Measurements from ENCODE around the gene PAX9. TPM values are rescaled to one million over a fixed set of nuclear protein-coding genes. Genes with fewer than 3 reads are reported as not detected.

The PAX9 gene
- not detected in 2 replicates for total RNA-seq

DNA sequence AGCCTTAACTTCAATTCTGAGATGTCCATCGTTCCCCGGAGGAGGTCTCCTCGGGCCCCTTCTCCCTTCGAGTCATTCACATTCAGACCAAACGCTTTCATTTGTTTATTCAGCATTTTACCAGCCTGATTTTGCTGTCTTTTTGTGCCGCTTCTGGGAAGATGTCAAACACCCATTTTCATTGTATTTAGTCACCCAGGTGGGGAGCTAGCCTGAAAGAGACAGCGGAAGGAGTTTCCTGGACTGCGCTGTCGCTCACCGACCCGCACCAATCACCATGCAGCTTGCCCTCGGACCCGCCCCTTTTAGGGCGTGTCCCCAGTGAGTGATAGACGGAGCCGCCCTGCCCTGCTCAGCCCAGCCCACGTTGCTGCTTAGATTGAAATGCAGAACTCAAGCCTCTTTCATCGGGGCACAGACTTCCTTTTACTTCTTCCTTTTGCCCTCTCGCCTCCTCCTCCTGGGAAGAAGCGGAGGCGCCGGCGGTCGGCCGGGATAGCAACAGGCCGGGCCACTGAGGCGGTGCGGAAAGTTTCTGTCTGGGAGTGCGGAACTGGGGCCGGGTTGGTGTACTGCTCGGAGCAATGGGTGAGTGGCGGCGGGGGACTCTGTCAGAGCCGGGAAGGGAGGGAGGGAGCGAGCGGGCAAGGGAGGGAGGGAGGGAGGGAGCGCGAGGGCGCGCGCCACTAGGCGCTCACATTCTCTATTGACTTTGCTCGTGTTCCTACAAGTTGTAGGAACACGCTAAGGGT lies at the start of gene PAX9:
Gene PAX9 (plus strand): TSS at position 355 of the 752 bp plus-strand sequence. CDS start 230 bp downstream, at position 585.
- DNase-seq (ENCODE audit: low read depth in 2 of 2) = peak; percentile 34 to 61

DNA sequence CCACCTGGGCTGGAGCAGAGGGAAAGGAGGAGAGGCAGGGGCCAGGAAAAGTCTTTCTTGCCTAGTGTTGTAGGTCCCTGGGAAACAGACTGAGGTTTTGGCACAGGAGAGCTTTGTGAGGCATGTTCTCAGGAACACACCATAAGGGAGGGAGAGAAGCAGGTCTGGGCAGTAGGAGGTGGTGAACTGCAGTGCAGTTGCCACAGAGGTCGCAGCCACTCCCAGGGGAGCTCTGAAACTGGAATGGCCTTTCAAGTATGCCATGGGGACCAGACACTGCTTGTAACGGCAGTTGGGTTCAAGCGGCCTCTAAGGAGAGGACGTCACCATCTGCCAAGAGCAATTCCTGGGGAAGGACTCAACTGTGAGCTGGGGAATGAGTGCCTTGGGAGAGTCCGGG lies 43.8 kb upstream of the PAX9 start:
- DNase-seq (ENCODE audit: low read depth in 2 of 2) = no peak

DNA sequence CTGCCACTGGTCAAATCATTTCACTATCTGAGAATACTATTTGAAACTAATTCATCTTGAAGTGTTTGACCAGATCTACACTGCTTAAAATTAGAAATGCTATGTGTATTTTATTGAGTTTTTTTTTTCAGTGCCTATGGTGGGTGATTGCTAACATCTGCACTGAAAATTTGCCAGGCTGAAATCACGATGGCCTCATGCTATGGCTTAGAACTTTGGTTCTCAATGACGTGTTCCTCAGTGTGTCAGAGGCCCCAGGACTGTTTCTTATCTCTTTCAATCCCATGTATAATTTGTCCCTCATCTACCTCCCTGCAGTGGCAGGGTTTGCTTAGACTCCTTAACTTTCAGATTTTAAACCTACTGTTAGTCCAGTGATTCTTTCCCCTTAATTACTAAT lies 43.0 kb upstream of the PAX9 start:
- no peak for DNase-seq (ENCODE audit: low read depth in 2 of 2)

DNA sequence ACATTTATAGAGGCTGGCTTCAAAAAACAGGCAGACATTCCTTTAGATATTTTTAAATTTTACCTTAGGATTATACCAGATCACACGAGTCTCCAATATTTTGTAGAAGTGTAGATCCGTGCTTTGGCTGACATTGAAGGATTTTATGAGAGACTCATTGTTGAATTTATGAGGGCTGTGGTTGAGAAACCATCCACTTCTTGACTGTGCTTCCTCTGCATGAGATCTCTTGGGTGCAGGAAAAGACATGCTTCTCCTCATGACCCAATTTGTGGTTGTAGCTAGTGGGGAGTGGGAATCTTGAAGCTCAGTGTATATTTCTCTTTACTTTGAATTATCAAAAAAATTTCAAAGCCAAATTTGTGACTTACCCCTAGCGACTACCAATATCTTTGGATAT lies 42.5 kb upstream of the PAX9 start:
- DNase-seq (ENCODE audit: low read depth in 2 of 2) = no peak

DNA sequence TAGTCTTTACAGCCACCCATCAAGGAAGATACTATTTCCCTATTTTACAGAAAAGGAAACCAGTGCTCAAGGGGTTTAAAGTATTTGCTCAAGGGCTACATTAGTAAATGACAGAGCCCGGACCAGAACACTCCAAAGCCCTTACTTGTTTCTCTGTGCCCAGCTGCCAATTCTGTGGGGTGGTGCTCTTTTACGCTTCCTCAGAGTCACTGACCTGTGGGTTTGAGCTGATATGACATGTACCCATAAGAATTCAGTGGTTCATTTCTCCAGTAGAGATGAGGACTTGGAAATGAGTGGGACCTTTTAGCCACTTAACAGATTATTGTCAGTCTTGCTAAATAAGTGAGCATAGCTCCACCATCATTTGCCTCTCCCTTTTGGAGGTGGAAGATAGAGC lies 41.8 kb upstream of the PAX9 start:
- DNase-seq (ENCODE audit: low read depth in 2 of 2) = no peak

DNA sequence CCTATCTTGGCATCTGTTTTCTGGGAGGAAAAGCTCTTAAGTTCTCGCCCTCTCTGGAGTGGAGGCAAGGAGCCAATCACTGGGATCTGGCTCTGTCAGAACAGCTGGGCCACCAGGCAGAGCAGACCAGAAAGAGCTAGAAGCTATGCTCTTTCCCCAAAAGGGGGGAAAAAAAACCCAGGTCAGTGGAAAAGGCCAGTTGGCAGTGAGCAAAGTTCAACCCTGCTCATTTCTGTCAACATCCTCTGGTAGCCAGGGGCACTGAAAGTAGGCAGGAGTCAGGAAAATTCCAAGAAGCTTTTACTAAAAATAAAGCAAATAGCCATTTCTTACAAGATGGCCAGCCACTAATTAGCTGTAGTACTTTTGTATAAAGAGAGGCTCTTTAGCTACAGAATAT lies 36.6 kb upstream of the PAX9 start:
- no peak for DNase-seq (ENCODE audit: low read depth in 2 of 2)

DNA sequence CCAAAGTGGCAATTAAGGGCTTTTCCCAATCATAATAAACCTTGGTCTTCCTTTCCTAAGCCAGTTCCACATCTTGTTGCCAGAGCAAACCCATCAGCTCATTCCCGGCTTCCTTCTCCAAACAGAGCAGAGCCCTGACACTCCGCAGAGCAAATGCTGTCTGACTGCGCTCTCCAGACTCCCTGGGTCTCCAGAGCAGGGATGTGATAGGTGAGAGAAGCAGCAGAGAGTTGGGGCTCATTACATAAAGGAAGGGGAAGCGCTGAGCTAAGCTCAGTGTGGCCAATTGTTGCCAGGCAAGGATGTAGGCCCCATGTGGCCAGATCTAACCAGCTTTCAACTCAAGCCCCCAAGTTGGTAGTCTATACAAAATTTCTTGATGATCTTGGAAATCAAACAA lies 36.2 kb upstream of the PAX9 start:
- no peak for DNase-seq (ENCODE audit: low read depth in 2 of 2)

DNA sequence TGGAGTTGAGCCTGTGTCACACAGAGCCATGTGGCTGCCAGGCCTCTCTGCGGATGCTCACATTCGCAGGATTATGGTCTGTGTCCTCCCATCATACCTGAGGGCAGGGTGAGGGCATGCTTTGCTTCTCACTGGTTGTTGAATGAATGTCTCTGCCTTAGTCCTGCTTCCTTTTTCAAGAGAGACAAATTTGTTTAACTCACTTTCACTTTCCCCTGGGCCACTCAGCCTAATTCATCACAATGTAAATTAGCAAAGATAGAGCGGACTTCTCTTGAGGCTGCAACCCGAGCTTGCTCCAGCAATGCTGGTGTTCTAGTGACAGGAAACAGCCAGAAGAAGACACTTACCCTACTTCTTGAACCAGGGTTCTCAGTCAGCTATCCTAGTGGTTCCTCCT lies 35.5 kb upstream of the PAX9 start:
- DNase-seq (ENCODE audit: low read depth in 2 of 2) = no peak

DNA sequence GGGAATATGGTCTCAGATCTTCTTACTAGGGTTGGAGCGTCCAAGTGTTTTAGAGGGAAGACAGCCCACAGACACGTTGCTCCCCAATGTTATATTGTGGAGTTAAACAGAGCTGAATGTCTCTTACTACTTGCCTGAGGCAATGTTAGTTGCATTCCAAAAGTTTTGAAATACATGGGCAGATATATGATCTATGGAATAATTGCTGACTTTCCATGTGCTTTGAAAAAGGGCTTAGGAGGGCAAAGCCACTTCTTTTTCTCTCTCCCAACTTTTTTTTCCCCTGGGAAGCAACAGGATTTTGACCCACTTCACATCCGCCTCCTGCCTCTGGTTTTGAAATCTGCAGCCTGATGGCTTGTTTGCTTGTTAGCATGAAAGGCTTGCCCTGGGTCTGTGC lies 33.7 kb upstream of the PAX9 start:
- no peak for DNase-seq (ENCODE audit: low read depth in 2 of 2)

DNA sequence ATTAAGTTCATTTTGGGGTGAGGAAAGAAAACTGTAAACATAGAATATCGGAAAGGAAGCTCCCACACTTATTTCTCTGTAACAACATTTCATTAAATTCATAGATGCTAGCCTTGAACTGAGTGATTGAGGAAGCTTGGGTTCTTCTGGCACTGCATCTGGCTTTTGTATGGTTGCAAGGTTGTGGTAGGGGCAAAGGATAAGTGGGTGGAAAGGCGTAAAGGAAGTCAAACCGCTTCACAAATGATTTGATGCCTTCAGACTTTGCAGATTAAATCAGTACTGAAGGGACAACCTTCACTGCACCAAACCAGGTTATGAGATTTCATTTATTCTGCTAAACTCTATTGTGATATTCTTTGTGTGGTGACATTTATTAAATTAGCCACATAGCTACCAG lies 28.1 kb upstream of the PAX9 start:
- DNase-seq (ENCODE audit: low read depth in 2 of 2) = no peak

DNA sequence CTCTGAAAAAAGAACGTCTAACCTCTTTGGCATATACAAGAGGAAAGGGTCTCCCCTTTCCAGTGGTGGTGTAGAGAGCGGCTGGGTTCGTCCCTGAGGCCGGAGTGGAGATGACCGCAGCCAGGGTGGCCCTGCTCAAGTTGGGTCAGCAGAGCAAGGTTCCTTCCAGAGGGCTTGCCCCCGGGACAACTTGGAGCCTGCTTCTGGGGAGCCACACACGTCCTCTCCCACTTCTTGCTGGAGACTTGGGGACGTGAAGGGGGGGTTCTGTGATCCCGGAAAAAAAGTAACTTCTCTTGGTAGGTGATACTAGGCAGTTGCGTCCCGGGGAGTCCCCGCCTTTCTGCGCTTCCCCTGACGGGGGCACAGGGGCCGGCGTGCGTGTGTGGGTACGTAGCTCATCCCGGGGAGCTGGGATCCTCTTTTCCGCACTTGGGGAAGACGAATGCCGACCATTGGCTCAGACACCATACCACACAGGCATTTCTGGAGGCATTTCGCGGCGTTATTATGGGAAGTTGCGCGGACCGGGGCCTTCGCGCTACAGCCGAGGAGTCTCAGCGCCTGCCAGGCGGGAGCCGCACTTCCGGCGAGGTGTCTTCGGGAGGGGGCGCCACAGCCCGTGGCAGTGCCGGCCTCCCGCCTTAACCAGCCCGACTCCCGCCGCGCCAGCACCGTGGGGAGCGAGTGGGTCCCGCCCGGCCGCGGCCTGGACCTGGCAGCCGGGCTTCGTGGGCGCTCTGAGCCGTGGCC lies 14.8 kb upstream of the PAX9 start:
- DNase-seq (ENCODE audit: low read depth in 2 of 2) = no peak

DNA sequence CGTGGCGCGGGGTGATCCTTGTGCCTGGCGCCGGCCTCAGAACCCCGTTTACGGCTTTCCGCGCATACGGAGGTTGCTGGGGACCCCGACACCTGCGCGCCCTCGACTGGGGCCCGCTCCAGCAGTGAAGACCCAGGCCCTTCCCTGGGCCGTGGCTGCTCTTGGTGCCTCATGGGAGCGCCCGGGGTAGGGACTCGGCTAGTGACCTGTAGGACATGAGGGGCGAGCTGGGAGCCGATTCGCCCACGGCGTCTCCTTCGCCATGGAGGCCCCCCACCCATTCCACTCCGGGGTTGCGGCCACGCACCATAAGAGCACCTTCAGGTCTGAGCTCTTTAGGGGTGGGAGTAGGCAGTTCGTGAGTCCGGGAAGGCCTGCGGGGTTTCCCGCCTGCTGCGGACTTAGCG lies 14.2 kb upstream of the PAX9 start:
- DNase-seq (ENCODE audit: low read depth in 2 of 2) = no peak

DNA sequence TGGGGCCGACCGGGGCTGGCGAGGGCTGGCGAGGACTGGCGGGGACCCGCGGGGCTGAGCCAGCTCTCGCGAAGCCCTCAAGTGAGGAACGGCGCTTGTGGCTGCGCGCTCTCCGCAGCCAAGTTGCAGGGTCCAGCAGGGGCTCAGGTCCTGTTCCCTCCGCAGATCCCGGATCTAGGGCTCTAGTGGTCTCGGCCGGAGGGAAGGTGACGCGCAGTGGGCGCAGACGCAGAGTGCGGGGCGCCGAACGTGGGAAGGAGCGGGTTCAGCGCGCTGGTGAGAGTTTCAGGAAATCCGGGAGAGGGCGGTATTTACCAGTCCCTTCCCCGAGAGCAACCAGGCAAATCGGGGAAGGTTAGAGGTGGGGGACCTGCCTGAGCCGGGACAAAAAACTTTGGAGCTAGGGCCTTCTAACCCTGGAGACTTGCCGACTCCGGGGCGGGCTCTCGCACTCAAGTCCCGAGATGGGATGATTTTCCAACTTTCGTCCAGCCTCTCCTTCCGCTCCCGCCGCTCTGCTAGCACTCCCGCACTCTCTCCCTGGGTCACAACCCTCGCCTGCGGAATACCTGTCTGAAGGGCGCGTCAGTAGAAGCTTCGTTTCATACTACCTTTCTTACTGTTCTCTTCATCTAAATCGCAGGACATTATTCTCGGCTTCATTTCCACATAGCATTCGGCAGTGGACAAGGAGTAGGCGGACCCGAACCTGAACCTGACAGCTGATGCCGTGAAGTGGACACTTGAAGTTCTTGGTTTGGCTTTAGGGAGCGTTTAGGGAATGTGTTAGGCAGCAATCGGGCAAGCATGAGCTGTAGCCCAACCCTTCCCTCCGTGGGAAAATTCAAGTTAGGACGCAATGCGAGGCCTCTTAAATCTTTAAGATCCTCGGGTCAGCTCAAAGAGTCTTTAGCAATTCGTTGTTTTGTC lies 13.6 kb upstream of the PAX9 start:
- peak in 1 of 2 donors; percentile 32 for DNase-seq (ENCODE audit: low read depth in 2 of 2)

DNA sequence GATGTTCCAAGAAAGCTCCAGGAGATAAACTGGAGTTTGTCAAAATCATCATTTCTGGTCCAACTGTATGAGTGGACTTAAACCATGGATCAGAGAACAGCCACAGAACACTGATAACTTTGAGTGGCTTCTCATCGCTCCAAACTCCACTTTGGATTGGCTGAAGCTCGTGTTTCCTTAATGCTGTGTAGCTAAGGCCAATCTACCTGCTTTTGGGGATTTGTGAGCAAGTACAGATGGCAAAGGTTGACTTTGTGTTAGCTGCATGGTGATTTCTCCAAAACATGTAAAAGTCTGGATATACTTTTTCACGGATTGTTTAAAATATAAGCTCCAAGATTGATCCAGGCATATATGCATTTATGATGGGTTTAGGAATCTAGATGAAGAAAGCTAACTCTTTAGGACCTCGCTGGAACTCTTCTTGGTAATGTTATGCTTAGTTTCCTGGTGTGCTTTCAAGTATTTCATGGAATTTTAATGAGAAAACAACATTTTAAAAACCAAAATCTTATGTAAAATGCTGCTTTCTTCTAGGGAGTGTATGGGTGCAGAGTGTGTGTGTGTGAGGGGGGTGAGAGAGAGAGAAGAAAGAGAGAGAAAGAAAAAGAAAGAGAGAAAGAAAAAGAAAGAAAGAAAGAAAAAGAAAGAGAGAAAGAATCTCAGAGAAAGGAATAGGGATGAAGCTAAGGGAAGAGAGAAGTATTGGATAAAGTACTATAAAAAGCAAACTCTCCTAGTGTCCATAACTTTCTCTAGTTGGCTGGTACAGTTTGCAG lies 11.6 kb upstream of the PAX9 start:
- DNase-seq (ENCODE audit: low read depth in 2 of 2) = no peak

DNA sequence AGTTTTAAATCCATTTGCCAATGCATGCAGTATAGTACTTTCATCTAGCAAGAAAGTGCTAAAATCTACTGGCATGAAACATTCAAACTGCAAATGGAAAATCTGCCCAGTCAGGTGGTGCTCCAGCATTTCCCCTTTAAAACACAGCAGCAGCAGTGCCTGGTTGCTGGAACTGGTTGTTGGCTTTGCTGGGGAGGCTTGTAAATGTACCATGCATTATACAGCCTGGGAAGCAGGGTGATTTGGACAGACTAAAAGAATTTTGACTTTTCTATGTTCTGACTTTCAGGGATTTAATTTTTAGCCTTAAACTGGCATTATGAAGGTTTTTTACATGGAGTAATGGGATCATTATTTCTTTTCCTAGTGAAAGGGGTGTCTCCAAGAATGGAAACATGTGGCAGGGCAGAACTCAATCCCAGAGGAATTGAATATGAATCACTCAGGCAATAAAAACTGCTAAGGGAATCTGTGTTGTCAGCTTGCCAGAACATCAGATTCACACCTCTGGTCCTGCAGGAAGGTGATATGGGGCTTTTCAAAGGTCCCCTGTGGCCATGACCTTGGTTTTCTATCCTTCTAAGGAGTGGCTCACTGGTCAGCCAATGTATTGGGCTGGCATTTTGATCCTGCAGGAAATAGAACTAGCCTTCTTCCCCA lies 9.0 kb upstream of the PAX9 start:
- no peak for DNase-seq (ENCODE audit: low read depth in 2 of 2)

DNA sequence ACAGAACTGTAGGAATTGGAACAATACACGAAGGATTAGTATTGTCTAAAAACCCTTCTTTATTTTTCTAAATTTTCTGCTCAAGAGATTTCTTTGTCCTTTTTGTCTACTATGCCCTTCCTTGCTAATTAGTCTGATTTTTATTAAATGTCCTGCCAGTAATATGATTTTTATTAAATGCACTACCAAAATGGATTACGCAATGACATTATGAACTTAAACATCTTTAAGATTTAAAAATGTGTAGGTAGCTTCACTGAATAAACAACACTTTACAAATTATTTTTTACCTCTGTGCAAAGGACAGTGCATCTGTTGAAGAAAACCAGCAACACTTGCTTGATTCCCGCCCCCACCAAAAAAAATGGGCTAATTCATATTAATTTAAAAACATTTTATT lies 8.2 kb upstream of the PAX9 start:
- DNase-seq (ENCODE audit: low read depth in 2 of 2) = no peak

DNA sequence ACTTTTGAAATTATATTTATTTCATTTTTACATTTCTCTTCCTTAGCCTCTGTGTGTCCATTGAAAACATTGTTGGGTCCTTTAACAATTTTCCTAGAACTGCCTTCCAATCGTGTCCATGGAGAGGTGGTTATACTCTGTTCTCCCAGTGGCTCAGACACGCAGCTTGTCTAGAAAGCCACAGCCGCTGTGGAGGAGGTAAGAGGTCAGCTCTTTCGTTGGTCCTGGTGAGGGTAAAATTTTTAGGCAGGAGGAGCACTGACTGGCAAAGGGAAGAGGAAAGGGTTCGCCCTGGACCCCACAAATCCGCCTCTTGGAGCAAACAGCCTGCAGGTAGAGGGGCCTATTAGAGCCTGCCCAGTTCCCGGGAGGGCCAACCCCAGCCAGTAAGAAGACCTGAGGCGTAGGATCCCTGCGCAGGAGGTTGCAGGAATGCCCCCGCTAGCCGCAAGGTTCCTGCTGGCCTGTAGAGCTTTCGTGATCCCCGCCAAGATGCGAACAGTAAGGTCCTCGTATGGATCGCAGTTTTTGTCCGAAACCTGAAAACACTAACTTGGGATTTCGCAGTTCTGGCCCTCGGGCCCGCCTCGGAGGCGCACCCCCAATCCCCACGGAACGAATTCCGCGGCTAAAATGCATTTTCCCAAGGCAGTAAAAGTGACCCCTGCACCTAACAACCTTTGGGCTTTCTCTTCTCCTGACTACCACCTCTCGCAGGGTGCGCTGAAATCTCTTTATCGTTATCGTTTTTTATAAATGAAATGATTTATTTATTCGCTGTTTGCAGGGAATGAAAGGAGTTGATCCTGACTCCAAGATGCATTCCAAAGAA lies 7.5 kb upstream of the PAX9 start:
- DNase-seq (ENCODE audit: low read depth in 2 of 2) = no peak

DNA sequence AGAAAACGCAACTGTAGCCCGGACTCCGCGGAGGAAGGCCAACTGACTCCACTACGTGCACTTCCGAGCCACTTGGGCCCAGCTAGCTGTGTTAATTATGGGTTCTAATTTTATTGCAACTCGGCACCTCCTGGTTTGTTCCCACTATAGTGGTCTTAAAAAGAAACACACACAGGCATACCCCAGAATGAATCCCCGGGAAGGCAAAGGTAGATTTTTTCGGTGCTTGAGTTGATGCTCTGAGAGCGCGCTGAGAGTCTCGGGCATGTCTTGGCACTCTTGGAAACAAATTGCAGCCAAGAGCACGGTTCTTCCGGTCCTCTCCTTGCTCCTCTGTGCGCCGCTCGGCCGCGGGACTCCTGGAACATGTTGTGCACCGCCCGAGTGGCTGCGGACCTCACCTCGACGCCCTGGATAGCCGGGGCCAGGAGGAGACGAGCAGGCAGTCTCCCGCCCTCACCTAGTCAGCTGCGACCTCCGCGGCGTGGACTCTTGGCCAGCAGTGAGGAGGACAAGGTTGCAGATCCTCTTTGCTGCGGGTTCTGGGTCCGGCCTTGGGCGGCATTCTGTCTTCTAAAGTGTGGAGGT lies 6.8 kb upstream of the PAX9 start:
- DNase-seq (ENCODE audit: low read depth in 2 of 2) = no peak

DNA sequence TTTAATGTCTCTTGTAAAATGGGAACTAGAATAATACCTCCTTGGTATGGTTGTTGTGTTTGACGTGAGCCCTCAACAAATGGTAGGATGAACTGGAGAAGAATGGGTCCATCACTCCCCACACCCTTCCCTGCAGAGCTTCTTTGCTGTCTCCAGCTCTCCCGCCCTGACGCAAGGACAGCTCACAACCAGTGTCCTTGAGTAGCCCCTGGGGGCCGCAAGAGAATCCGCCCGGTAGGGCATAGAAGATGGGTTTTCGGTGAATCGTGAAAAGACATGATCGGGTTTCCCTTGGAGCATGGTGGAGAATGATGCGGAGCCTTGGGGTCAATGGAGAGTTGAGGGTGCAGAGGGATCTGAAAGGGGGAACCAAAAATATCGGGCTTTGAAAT lies 6.1 kb upstream of the PAX9 start:
- no peak for DNase-seq (ENCODE audit: low read depth in 2 of 2)

All from dermis microvascular lymphatic vessel endothelial cell (primary cell).